ENCODE measurements around the gene RBPMS2.

Gene RBPMS2

GRCh38 chr15:64698823-64699222 is 76.6 kb downstream of the RBPMS2 start:
- DNase-seq (ENCODE audit: low spot score): no peak
- in situ Hi-C loops (cut with MboI; ENCODE audit: low pct_unique_long_range_greater_than_20kb, low sequenced_read_pairs, unreplicated experiment): no loop called here
- no peak for TF ChIP-seq CTCF (IDR thresholded peaks at IDR 0.05; ENCODE audit: extremely low read depth, insufficient read depth, missing control alignments)

- in situ Hi-C loops (cut with MboI; ENCODE audit: low pct_unique_long_range_greater_than_20kb, low sequenced_read_pairs, unreplicated experiment): no loop called here
- no peak for DNase-seq (ENCODE audit: low spot score)
- no peak for TF ChIP-seq CTCF (IDR thresholded peaks at IDR 0.05; ENCODE audit: extremely low read depth, insufficient read depth, missing control alignments)
Measured at GRCh38 chr15:64697911-64698369, 77.4 kb downstream of the RBPMS2 start.

- in situ Hi-C loops (cut with MboI; ENCODE audit: low pct_unique_long_range_greater_than_20kb, low sequenced_read_pairs, unreplicated experiment): no loop called here
- TF ChIP-seq CTCF (IDR thresholded peaks at IDR 0.05; ENCODE audit: extremely low read depth, insufficient read depth, missing control alignments): no peak
Measured at GRCh38 chr15:64696481-64696880, 78.9 kb downstream of the RBPMS2 start.

GRCh38 chr15:64695561-64695992 is 79.8 kb downstream of the RBPMS2 start:
- DNase-seq (ENCODE audit: low spot score): no peak

More at GRCh38 chr15:64696481-64696880, 78.9 kb downstream of the RBPMS2 start:
- no peak for DNase-seq (ENCODE audit: low spot score)

GRCh38 chr15:64694816-64695215 is 80.6 kb downstream of the RBPMS2 start:
- DNase-seq (ENCODE audit: low spot score): no peak
- in situ Hi-C loops (cut with MboI; ENCODE audit: low pct_unique_long_range_greater_than_20kb, low sequenced_read_pairs, unreplicated experiment): loop anchor here (5.0 kb wide), 1 partner anchor 32 kb away; no protein-coding TSS in a partner anchor
- no peak for TF ChIP-seq CTCF (IDR thresholded peaks at IDR 0.05; ENCODE audit: extremely low read depth, insufficient read depth, missing control alignments)

More at GRCh38 chr15:64695561-64695992, 79.8 kb downstream of the RBPMS2 start:
- in situ Hi-C loops (cut with MboI; ENCODE audit: low pct_unique_long_range_greater_than_20kb, low sequenced_read_pairs, unreplicated experiment): no loop called here
- no peak for TF ChIP-seq CTCF (IDR thresholded peaks at IDR 0.05; ENCODE audit: extremely low read depth, insufficient read depth, missing control alignments)

GRCh38 chr15:64693134-64693533 is 82.3 kb downstream of the RBPMS2 start:
- DNase-seq (ENCODE audit: low spot score): no peak
- no peak for TF ChIP-seq CTCF (IDR thresholded peaks at IDR 0.05; ENCODE audit: extremely low read depth, insufficient read depth, missing control alignments)
- in situ Hi-C loops (cut with MboI; ENCODE audit: low pct_unique_long_range_greater_than_20kb, low sequenced_read_pairs, unreplicated experiment): loop anchor here (5.0 kb wide), 1 partner anchor 34 kb away; no protein-coding TSS in a partner anchor
